ENCODE results near the gene MET. TPM values are rescaled to one million over a fixed set of nuclear protein-coding genes. Genes with fewer than 3 reads are reported as not detected.
"Not testable (repeated sequence)": the region's sequence is repeated elsewhere in the genome, so short reads cannot be mapped to it uniquely, and the experiment has no call there.

The MET gene
- total RNA-seq, 1 experiment from 2014 or later: 200 TPM

DNA sequence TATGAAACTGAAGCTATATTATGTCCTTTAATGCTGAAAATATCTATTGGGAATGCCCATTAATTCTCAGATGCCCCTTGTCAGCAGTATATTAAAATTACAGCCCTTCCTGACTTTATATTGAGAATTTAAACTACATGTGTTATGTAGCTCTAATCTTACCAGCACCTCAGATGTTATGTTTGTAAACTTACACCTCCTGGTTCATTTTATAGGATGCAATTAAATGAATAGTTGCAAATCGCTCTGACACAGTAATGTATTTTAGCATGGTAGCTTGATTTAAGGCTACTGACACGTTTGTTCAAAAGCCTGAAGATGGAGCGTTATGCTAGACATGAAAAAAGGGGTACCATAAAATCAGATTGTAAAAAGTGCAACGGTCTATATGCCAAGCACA lies 35.0 kb upstream of the MET start:
- Histone ChIP-seq H3K9me3 (ENCODE audit: control insufficient read depth in 1 of 2, insufficient read depth in 1 of 2, low read depth in 1 of 2, low read length in 2 of 2) (no peaks in the 10 kb centered on the region), H3K4me3 (replicated peaks in 1 of 2; ENCODE audit: low read depth in 1 of 2, low read length in 2 of 2) (no peak overlapping the region), H3K27ac (ENCODE audit: low read depth, low read length) (no peak overlapping the region), H4K20me1 (ENCODE audit: insufficient read depth) (no peaks in the 10 kb centered on the region), H3K36me3 (ENCODE audit: control insufficient read depth in 1 of 2, insufficient read depth in 2 of 2, low read length in 2 of 2) (no peaks in the 10 kb centered on the region), H3K79me2 (ENCODE audit: insufficient read depth, low read length) (no peaks in the 10 kb centered on the region), H3K9ac (ENCODE audit: low read length) (no peak overlapping the region), H2AFZ (ENCODE audit: low read depth, low read length, poor library complexity, severe bottlenecking) (no peak overlapping the region), H3K4me2 (ENCODE audit: low read length) (no peak overlapping the region), H3K9me2 (ENCODE audit: insufficient read depth) (no peaks in the 10 kb centered on the region), H3K27me3 (ENCODE audit: insufficient read depth, low read length) (no peaks in the 10 kb centered on the region), H3K4me1 (ENCODE audit: control insufficient read depth in 1 of 2, insufficient read depth in 2 of 2, low read length in 2 of 2) (peaks cover 12 to 25% of the 10 kb centered on the region in 2 experiments)
- CTCF ChIA-PET: no interaction called here
- ATAC-seq (no peak), DNase-seq (ENCODE audit: low read depth, low spot score) (no peak)
- TF ChIP-seq ZFX (IDR thresholded peaks at IDR 0.05) (no peak), SIN3A (IDR thresholded peaks at IDR 0.05; ENCODE audit: low read depth) (no peak), POLR2A (IDR thresholded peaks at IDR 0.05; ENCODE audit: borderline replicate concordance, extremely low read depth, insufficient read depth, insufficient read length) (no peak)
- TF ChIP-seq, protein P1, sequence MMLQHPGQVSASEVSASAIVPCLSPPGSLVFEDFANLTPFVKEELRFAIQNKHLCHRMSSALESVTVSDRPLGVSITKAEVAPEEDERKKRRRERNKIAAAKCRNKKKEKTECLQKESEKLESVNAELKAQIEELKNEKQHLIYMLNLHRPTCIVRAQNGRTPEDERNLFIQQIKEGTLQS (IDR thresholded peaks at IDR 0.05): no peak
- TF ChIP-seq, protein P2, sequence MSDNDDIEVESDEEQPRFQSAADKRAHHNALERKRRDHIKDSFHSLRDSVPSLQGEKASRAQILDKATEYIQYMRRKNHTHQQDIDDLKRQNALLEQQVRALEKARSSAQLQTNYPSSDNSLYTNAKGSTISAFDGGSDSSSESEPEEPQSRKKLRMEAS (IDR thresholded peaks at IDR 0.05): no peak
- no TSS peak for BruUV-seq (replicated peaks)
- intact Hi-C loops (cut with micrococcal nuclease): no loop called here
- POLR2A ChIA-PET: interaction anchor here (1.2 kb wide), 1 partner anchor 10 kb away, joined by 6 read pairs; no protein-coding TSS in a partner anchor
- RAD21 ChIA-PET (ENCODE audit: low non-redundant PET in 1 of 2, low total read pairs in 2 of 2, uncharacterized antibody in 2 of 2, unreplicated experiment in 2 of 2): no interaction called here

DNA sequence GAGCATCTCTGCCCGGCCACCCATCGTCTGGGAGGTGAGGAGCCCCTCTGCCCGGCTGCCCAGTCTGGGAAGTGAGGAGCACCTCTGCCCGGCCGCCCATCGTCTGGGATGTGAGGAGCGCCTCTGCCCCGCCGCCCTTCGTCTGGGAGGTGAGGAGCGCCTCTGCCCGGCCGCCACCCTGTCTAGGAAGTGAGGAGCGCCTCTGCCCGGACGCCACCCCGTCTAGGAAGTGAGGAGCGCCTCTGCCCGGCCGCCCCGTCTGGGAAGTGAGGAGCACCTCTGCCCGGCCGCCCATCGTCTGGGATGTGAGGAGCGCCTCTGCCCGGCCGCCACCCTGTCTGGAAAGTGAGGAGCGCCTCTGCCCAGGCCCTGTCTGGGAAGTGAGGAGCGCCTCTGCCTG lies 33.4 kb upstream of the MET start:
- CTCF ChIA-PET; ATAC-seq; intact Hi-C loops (cut with micrococcal nuclease): not testable (repeated sequence)

More for the DNA sequence above, 33.4 kb upstream of the MET start:
- H3K9ac ChIP-seq (ENCODE audit: low read length); DNase-seq (ENCODE audit: low read depth, low spot score); RAD21 ChIA-PET (ENCODE audit: low non-redundant PET in 1 of 2, low total read pairs in 2 of 2, uncharacterized antibody in 2 of 2, unreplicated experiment in 2 of 2); H3K79me2 ChIP-seq (ENCODE audit: insufficient read depth, low read length); H3K27me3 ChIP-seq (ENCODE audit: insufficient read depth, low read length); BruUV-seq (replicated peaks); H4K20me1 ChIP-seq (ENCODE audit: insufficient read depth); H3K36me3 ChIP-seq (ENCODE audit: control insufficient read depth in 1 of 2, insufficient read depth in 2 of 2, low read length in 2 of 2); H2AFZ ChIP-seq (ENCODE audit: low read depth, low read length, poor library complexity, severe bottlenecking); H3K9me2 ChIP-seq (ENCODE audit: insufficient read depth); H3K4me1 ChIP-seq (ENCODE audit: control insufficient read depth in 1 of 2, insufficient read depth in 2 of 2, low read length in 2 of 2); POLR2A ChIA-PET; H3K27ac ChIP-seq (ENCODE audit: low read depth, low read length); H3K9me3 ChIP-seq (ENCODE audit: control insufficient read depth in 1 of 2, insufficient read depth in 1 of 2, low read depth in 1 of 2, low read length in 2 of 2); H3K4me3 ChIP-seq (replicated peaks in 1 of 2; ENCODE audit: low read depth in 1 of 2, low read length in 2 of 2); H3K4me2 ChIP-seq (ENCODE audit: low read length): not testable (repeated sequence)

Data from HCT116 (cell line).